Islet of Langerhans (tissue), 1 donor: Measurements from ENCODE around the gene NCAPG.

Experiments
- FAIRE-seq: peaks from one replicate; lab custom pipeline; 2011; peaks lifted over from hg19 to GRCh38; lab: Jason Lieb, UNC

Gene NCAPG

GRCh38 chr4:17877661-17878060, 66.9 kb downstream of the NCAPG start:
- no peak for FAIRE-seq

GRCh38 chr4:17884063-17884462, 73.3 kb downstream of the NCAPG start:
- no peak for FAIRE-seq

- no peak for FAIRE-seq
These were observed 73.7 kb downstream of the NCAPG start for GRCh38 chr4:17884511-17884910.

- no peak for FAIRE-seq
These were observed 78.9 kb downstream of the NCAPG start for GRCh38 chr4:17889692-17890091.

GRCh38 chr4:17894421-17894820, 83.6 kb downstream of the NCAPG start:
- peak; percentile 27 for FAIRE-seq
